HG03439 (cell line): ENCODE measurements around the gene NOX4.
A peak's percentile ranks its signal among the peaks of the same experiment; 100 is the strongest.
"Not testable (repeated sequence)": the region's sequence is repeated elsewhere in the genome, so short reads cannot be mapped to it uniquely, and the experiment has no call there.

ENCODE experiments used
- ATAC-seq: cut with Tn5 transposase; IDR thresholded peaks from one replicate; pipeline ENCODE4 v1.9.1; 2021; ENCODE audit warnings: mild to moderate bottlenecking, moderate library complexity; ENCODE audit not compliant: unreplicated experiment

The NOX4 gene

GRCh38 chr11:89463266-89463780 is 27.9 kb downstream of the NOX4 start:
- ATAC-seq = no peak

DNA sequence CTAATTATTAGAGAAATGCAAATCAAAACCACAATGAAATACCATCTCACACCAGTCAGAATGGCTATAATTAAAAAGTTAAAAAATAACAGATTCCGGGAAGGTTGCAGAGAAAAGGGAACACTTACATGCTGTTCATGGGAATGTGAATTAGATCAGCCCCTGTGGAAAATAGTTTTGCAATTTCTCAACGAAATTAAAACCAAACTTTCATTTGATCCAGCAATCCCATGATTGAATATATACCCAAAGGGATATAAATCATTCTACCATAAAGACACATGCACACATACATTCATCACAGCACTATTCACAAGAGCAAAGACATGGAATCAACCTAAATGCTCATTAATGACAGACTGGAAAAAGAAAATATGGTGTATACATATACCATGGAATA is 32.5 kb downstream of the NOX4 start:
- no peak for ATAC-seq

GRCh38 chr11:89457190-89457589 is 34.0 kb downstream of the NOX4 start:
- ATAC-seq = no peak

DNA sequence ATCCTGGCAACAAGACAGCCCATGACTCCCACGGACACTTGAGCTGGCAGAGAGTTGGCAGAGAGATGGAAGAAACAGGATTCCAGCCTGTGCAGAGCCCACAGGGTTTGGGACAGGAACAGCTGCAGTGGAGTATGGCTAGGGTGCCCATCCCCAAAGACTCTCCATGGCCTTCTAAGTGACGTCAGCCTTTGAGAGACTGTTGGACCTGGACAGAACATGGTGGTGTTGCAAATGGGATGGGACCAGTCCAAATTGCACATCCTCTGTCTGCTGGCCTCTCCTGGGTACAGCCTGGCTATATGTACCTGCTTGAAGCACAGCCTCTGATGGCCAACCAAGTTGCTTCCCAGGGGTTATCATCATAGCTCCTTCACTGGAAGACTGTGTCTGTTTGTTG is 34.5 kb downstream of the NOX4 start:
- no peak for ATAC-seq

GRCh38 chr11:89452780-89453179 is 38.4 kb downstream of the NOX4 start:
- ATAC-seq = no peak

DNA sequence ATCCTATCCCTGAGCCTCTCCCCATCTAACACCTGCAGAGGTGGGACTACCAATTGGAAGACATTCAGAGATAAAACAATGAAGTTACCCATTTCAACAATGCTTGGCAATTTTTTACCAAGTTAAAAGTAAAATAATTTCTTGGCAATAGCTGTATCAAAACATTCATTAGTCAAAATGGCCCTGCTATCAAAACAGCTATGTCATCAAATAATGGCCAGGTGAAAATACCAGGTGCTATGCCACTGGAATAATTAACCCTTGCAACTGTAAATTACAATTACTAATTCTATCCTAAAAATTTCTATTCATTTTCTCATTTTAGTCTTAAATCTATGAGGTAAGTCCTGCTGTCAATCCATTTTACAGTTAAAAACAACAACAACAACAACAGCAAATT is 43.3 kb downstream of the NOX4 start:
- no peak for ATAC-seq

GRCh38 chr11:89443361-89444322 is 47.5 kb downstream of the NOX4 start:
- no peak for ATAC-seq

GRCh38 chr11:89442801-89443200 is 48.4 kb downstream of the NOX4 start:
- no peak for ATAC-seq

DNA sequence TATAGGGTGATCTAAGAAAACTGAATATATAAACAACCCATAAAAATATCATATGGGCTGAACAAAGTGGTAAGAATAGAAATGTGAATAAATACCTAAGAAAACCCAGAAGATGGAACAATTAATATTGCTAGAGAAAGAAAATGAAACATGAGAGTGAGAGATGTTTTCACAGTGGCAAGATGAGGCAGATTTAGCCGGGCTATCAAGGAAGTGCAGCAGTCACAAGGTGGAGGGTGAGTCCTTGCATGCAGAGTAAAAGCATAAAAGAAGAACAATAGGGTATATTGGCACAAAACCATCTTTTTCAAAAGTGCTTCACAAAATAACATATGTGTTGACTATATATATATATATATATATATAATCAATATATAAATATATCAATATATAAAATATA is 49.6 kb downstream of the NOX4 start:
- no peak for ATAC-seq

GRCh38 chr11:89437317-89437716 is 53.9 kb downstream of the NOX4 start:
- ATAC-seq = no peak

DNA sequence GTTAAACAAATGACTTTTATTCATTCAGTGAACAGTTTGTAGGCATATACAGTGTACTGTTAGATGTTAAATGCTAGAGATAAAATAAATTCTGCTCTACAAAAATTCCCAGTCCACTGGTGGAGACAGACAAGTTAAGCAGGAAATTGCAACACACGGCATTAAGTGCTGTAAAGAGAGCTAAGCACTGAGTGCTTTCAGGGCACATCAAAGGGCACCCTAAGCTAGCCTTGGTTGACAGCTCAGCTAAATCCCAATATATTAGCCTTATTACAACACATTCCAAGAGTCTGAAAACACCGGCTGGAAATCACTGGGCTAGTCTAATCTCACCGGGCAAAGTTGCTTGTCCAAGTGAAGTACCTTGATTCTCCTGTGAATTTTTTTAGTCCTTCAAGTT is 55.1 kb downstream of the NOX4 start:
- ATAC-seq = no peak

- peak; percentile 75 for ATAC-seq
These were observed 57.9 kb downstream of the NOX4 start for GRCh38 chr11:89433278-89433677.

GRCh38 chr11:89432182-89432581 is 59.0 kb downstream of the NOX4 start:
- ATAC-seq = not testable (repeated sequence)

DNA sequence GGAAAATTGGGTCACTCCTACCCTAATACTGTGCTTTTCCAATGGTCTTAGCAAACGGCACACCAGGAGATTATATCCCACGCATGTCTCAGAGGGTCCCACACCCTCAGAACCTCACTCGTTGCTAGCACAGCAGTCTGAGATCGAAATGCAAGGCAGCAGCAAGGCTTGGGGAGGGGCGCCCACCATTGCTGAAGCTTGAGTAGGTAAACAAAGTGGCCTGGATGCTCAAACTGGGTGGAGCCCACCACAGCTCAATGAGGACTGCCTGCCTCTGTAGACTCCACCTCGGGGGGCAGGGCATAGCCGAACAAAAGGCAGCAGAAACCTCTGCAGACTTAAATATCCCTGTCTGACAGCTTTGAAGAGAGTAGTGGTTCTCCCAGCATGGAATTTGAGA is 64.7 kb downstream of the NOX4 start:
- not testable (repeated sequence) for ATAC-seq

- no peak for ATAC-seq
These were observed 69.5 kb downstream of the NOX4 start for GRCh38 chr11:89421718-89422117.

GRCh38 chr11:89420981-89421380 is 70.2 kb downstream of the NOX4 start:
- no peak for ATAC-seq

DNA sequence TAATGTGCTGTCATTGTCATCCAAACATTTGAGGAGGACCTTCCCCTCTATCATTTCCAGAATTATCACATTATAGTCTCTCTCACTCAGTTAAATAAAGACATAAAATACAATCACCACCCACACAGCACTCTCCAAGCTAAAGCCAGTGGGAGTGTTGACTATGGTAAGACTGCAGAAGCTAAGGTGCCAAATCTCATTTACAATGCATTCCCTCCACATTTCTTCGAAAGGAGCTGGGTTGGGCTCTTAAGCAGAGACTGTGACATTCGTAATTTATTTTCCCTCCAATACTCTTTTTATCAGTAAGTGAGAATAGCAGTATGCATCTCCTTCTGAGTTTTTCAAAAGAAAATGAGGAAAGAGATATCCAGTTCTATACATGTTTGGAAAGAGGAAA is 74.2 kb downstream of the NOX4 start:
- ATAC-seq = no peak

GRCh38 chr11:89411112-89411511 is 80.1 kb downstream of the NOX4 start:
- not testable (repeated sequence) for ATAC-seq

DNA sequence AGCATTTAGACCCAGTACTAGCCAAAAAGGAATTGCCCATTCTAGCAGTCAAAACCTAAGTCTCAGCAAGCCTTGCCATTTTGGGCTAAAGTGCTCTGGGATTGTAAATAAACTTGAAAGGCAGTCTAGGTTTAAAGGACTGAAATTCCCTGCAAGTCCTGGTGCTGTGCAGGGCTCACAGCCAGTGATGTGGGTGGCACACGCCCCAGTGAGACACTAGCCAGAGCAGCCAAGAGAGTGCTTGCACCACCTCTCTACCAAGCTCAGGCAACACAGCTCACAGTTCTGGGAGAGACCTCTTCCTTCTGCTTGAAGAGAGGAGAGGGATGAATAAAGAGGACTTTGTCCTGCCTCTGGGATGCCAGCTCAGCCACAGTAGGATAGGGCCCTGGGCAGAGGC is 80.5 kb downstream of the NOX4 start:
- not testable (repeated sequence) for ATAC-seq

- ATAC-seq = not testable (repeated sequence)
These were observed 82.7 kb downstream of the NOX4 start for GRCh38 chr11:89408441-89408840.

DNA sequence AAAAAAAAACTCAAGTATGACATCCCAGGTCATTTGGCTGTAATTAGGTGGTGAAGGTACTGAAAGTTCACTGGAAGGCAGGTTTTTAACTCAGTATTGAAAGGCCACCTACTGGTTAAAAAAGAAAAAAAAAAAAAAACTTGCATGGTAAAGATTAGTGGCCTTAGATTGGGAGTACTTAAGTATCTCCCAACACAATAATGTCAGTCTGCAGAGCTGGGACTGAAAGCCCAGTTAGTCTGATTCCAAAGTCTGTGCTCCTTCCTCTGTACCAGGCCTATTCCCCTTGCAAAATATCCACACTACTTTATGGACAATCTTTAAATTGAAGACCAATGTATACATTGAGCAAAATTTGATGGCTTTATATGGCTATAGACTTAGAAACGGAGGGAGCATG is 85.5 kb downstream of the NOX4 start:
- ATAC-seq = no peak

GRCh38 chr11:89391654-89392053 is 99.5 kb downstream of the NOX4 start:
- not testable (repeated sequence) for ATAC-seq
